HG03432 (cell line): Measurements from ENCODE around the gene SEPTIN5.

Source experiments
- ATAC-seq: cut with Tn5 transposase; IDR thresholded peaks from one replicate; pipeline ENCODE4 v1.9.1; 2021; ENCODE audit warnings: mild to moderate bottlenecking, moderate library complexity; ENCODE audit not compliant: unreplicated experiment

The SEPTIN5 gene

DNA sequence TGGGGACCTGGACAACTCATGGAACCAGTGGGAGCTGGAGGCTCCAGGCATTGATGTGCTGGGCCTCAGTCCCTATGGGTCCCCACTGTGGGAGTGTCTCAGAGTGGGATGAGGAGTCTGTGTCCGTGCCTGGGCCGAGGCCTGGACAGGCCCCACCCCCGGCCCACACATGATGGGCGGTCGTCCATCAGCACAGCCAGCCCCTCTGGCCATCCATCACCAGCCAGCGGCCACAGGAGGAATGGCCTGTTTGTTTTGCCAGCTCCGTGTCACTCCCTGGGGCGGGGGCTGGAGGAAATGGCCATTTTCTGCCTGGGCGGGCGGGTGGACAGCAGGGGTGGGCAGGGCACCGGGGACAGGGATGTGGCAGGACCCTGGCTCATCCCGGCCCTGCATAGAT, 33.2 kb downstream of the SEPTIN5 start:
- ATAC-seq = no peak

DNA sequence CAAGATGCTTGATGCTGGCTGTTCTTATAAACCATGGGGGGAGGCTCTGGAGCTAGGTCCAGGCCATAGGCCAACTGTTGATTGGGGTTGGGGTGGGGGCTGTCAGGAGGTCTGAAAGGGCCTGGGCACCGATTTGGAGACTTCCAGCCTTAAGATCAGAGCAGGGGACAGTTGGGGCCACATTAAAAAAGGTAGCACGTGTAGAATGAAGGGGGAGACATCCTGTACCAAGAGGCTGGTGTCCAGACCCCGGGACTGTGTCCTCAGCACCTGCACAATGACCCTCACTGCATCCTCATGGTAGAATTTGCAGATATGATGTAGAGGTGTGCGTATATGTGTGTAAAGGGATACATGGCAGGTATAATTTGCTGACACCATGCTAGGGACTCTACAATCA, 33.8 kb downstream of the SEPTIN5 start:
- ATAC-seq = no peak

DNA sequence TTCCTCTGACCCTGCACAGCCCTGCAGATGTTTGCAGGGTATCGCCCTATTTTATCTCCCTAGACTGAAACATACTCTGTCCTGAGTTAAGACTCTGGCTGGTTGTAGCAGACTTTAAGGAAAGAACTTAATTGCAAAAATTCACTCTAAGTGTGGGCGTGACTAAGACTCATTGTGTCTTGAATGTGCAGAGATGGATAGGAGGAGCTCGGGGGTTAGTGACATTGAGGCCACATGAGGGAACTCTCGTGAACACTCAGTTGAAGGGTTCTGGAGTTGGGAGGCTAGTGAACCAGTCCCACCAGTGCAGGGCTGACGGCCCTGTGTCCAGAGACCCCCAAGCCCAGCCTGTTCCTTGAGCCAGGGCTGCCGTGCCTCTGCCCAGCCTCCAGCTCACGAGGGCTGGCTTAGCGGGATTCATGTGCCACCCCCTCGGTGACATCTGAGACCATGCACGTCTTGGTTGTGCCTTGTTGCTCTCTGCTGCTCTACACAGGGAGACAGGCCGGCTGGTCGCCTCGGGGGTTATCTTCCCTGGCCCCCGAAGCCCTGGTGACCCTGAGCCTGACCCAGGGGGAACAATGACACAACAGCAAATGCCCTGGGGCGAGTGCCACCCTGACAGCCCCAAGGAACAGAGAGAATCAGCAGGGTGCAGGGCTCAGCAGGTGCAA, 34.8 kb downstream of the SEPTIN5 start:
- no peak for ATAC-seq

DNA sequence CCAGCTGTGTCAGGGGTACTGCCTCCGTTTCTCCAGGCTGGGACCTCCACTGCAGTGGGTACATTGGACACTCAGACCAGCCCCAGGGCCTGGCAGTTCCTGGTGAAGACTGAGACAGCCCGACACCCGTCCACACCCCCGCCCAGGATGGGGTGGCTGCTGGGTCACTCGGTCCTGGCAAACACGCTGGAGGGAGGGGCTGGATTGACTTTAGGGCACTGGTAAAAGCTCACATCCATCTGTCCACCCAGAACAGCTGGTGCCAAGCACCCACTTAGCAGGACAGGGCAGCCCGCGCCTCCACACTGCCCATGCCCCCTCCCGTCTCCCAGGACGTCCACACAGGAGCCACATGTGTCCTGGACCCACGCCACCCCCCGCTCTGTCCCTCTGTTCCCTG, 35.6 kb downstream of the SEPTIN5 start:
- no peak for ATAC-seq

DNA sequence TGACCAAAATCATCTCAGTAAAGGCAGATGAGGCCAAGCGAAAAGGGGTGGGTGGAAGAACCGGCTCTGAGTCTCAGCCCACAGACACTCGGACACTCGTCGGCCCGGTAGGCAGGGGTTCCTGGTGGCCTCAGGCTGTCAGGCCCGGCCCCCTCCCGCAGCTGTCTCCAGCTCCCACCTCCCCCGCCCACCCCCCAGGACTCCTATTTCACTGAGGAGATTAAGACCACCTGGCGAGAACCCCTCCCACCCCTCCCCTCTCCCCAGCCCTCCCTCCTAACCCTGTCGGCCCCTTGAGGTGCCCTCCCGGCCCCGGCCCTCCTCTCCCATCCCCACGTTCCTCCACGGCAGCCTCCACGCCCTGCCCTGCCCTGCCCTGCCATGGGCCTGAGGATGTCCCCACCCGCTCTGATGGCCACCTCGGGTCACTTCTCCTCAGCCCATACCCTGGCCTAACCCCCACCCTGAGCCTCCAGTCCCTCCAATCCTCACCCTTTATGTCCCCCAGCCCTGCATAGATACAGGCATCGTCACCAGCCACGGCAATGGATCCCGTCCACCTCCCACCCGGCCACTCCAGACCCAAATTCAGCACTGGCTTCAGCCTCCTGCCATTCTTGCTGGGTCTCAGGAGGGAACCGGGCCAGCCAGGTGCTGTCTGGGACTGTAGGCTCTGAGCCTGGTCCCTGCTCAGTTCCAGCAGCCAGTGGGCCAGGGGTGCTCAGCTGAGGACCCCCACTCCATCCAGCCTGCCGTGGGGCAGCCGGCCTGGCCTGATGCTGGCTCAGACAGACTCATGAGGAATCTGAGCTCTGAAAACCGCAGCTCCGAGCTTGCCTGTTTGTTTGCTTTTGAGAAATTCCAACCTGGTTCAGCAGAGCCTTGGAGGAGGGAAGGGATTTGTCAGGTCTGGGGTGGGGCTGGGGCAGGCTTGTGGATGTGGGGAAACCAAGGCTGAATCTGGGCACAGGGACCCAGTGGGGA, 36.5 kb downstream of the SEPTIN5 start:
- no peak for ATAC-seq

DNA sequence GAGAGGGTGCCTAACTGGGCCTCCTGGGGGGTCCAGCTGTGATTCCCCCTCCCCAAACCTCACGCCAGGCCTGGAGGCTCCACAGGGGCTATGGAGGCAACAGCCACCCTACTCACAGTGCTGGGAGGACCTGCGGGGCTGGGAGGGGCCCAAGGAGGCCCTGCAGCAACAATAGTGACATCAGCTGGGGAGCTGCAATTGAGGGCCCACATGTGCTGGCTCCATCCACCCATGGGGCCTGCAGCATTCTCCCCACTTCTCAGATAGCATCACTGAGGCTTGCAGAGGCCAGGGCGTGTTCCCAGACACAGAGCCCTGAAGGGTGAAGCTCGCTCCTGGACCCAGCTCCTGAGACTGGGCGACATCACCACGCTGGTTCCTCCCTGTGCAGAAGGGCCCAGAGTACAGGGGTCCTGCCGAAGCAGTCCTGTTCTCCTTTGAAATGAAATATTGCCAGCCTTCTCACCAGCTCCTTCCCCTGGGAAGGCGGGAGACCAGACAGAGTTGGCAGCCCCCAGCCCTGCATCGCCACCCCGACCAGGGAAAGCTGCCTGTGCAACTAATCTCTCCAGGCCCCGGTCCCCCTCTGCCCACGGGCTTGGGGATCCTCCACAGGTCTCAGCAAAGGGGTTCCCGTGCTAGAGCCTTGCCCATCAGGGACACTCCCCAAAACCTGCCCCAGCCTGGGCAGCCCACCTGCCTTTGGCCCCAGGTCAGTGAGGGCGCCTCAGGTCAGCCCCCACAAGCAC, 37.4 kb downstream of the SEPTIN5 start:
- no peak for ATAC-seq

DNA sequence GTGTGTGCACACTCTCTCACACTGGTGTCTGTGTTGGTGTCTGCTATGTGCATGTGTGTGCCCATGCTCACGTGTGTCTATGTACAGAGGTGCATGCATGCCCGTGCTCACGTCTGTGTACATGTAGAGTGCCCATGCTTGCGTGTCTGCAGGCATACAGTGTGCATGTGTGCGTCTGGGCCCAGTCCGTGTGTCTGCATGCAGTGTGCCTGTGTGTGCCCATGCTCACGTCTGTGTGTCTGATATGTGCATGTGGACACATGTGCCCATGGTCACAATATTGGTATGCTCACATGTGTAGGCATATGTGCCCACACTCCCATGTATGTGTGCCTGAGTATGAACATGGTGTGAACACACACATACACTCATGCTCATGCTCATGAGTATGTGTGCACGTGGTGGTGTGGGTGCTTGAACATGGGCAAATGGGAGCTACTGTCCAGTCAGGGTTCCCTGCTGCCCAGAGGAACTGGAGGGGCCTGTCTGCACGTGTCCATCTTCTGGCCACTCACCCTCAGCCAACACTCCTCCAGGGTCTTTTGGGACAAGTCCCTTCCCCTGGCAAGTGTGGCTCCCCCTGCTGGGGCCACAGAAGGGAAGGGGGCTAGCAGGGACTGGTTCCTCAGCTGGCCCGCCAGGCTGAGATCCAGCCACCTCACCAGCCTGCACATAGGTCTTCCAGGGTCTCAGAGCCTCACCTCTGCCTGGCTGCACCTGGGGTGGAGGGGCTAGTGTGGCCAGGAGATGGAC, 39.0 kb downstream of the SEPTIN5 start:
- ATAC-seq = no peak

DNA sequence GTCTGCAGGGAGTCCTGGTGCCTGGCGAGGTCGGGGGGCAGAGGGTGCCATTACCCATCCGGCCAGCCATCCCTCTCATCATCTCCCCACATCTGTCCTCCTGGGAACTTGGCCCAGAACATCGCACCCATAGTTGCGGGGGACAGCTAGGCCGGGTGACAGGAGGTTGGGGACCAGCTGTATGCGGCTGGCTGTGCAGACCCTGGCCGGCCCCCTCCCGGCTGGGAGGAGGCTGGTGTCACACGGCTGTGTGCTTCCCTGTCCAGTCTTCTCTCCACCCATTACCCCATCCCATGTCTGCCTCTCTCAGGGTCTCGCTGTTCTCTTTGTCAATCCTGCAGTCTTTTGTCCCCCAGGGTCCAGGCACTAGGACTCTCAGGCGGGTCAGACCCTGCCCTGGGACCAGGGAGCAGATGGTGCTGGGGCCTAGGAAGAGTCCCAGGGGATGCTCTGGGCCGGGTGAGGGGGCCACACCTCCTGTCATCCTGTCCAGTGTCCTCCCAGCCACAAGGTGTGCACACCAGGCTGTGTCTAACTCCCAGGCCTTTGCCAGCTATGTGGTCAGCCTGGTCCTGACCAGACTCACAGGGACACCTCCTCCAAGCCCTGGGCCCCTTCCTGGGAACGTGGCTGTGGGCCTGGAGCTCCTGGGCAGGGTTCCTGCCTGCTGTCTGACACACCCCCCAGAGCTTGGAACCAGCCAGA, 39.8 kb downstream of the SEPTIN5 start:
- no peak for ATAC-seq

DNA sequence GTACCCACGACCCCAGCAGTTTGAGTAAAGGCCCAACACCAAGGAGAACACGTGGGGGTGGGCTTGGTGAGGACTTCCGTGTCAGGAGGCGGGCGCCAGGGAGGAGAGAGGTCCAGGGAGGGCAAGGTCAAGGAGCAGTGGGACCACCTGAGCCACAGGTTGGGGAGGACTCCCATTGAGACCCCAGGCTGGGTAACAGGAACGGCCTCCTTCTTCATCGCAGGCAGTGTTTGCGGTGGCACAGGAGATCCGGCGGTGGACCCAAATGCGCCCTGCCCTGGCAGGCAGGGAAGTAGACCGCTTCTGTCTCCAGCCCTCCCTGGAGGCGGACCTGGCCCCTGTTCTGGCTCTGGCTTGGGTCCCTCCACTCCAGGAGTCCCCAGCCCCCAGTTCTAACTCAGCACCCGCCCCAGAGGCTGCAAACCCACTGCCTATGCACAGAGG, 40.4 kb downstream of the SEPTIN5 start:
- no peak for ATAC-seq

DNA sequence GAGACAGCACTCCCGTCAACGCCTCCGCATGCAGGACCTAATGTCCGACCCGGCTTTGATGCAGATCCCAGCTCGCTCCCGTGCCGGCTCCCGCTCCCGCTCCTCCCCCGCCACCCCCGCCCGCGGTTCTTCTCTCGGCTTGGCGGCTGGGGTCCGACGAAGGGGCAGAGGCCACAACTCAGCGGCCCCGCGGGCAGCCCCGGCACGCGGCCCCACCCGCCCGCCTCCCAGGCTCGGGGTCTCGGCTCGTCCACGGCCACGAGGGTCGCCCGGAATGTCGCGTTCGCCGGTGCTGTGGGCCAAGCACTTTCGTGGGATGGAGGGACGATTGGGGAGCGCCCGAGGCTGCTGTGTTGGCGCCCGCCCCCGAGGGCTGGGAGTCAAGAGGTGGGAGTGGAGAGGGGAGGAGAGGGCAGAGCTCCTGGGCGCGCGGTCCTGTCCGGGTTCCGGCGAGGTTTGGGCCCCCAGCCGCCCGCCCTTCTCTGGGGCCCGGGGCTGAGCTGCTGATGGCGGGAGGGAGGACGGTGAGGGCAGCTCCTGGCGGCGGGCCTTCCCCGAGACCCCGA, 40.9 kb downstream of the SEPTIN5 start:
- no peak for ATAC-seq

DNA sequence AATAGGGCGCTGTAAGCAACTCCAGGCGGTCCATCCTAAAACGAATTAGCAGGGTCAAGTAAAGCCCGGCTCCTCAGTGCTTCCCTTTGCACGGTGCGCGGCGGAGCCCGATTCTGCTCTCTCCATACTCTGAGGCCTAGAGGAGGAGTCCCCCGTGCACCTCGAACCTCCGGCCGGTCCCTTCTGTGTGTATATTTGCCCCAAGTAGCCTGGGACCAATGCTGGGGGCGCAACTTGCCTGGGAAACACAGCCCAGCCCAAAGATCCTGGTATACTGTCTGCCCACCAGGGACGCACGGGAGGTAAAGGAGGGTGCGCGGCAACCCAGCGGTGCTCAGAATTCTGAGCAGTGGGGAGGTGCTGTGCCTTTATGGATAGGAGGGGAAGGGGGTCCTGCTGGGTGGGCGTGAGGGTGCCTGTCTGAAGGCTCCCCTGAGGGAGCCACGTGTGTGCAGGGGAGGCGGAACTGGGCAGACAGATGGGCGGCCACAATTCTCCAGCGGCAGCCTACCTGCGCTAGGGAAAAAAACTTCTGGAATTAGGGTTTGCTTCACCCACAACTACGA, 41.5 kb downstream of the SEPTIN5 start:
- ATAC-seq = no peak

DNA sequence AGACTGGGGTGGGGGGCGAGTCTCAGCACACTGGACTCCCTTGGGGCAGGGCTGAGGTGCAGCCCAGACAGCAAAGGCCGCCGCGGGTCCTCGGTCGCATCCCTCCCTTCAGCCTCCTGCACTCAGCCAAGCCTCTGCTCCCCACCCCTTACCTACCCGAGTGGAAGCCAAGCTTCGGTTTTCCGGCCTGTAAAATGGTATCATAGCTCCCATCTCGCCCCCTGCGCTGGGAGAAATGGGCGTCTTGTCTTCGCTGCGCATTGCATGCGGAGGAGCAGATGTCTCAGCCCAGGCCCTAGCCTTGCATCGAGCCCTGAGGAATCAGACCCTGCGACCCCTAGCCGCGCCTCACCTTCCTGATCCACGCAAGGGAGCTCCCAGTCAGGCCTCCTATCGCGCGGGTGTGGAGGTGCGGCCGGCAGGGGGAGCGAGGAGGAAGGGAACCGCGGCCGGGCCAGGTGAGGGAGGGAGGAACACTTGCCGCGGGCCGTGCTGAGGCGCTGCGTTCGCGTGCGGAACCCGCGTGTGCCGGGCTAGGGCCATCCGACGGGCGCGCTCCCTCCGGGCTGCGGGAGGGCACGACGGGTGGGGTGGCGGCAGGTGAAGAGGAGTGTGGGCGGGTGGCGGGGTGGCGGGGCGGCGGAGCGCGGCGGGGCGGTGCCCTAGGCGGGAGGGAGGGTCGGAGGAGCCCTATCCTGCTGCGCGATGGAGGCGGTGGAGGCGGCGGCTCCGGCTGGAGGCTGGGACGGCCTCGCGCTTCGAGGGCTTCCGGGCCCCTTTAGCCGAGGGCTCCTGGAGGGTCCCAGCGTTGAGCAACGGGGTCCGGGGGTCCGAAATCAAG, 42.2 kb downstream of the SEPTIN5 start:
- ATAC-seq = no peak

DNA sequence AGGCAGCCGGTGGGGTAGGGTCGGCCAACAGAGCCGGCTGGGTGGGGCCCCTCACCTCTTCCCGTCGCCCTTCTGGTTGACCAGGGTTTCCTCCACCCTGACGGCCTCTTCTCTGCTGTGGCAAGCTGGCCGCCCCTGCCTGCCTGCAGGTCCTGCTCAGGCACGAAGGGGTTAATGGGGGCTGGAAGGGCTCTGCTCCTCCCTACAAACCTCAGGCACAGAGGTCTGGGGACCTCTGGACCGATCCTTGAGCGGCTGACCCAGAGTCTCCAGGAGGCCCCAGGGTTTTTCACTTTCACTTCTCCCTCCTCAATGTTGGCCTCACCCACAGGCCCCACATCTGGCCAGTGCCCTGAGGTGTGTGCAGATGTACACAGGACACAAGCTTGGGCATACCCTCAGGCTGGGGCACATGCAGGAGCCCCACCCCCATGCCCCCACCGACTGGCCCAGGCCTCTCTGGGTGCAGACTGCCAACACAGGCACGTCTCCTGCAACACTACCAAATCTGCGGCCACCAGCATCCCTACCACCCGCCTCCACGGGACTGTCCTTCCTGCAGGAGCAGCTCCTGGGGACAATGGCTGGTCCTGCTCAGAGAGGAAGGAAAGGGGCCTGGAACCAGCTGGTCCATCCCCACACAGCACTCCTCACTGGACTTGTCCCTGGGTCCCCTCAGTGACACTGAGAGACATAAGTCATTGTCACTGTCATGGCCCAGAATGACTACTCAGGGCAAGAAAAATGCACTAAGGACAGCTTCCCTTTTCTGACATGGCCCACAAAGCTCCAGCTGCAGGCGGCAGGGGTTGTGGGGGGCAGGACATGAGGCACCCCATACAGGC, 43.1 kb downstream of the SEPTIN5 start:
- ATAC-seq = no peak

DNA sequence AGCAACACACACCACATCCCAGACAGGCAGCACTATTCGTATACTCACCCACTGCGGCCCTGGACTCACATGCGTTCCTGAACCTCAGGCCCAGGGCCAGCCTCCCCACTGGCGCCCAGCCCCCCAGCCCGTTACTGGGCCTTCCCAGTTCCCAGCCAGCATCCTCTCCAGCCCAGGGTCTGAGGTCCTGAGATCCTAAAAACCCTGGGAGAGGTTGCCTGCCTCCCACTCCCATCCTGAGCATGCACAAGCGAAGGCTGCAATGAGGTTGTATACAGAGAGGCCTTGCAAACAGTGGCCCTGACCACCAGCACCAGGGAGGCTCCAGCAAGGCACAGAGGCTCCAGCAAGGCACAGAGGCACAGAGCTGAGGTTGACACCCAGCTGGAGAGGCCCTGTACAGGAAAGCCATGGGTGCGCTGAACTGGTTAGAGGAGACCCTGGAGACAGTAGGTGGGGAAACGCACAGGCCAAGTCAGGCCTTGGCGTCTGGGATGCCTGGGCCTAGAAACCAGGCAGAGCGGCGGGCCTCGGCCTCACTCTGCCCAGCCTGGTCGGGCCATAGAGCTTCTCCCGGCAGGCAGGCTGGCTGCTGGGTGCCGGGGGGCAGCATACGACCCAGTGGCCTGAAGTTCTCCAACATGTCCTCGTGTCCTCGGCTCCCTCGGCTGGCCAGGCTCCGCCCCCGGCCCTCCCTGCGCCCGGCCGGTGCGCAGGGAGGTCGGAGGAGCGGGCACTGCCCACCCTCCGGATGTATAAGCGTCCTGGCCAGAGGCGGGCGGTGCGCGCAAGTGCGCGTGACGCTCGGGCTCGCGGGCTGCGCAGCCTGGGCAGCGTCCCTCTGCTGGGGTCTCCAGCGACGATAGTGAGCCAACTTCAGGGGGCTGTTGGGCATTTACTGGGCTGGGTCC, 43.9 kb downstream of the SEPTIN5 start:
- no peak for ATAC-seq

DNA sequence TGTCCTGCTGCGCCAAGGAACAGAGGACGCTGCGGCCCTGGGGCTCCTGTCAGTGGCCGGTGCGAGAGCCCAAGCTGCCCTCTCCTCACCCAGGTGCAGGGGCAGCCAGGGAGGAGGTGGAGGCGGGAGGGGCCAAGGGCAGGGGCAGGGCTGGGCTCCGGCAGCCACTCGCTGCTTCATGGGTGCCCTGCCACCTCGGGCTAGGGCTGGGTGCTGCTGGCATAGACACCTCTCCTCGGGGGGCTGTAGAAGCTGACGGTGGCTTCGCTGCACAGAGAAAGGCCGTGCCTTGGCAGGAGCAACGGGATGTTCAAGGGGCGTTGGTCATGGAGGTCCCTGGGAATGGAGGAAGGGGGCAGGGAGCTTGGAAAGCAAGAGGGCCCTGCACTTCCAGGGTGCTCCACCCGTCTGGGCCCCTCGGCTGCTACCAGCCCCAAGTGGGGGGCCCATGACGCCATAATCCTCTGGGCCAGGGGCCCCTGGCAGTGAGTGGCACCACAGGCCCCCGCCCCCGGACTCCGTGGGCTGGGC, 44.7 kb downstream of the SEPTIN5 start:
- ATAC-seq = no peak

DNA sequence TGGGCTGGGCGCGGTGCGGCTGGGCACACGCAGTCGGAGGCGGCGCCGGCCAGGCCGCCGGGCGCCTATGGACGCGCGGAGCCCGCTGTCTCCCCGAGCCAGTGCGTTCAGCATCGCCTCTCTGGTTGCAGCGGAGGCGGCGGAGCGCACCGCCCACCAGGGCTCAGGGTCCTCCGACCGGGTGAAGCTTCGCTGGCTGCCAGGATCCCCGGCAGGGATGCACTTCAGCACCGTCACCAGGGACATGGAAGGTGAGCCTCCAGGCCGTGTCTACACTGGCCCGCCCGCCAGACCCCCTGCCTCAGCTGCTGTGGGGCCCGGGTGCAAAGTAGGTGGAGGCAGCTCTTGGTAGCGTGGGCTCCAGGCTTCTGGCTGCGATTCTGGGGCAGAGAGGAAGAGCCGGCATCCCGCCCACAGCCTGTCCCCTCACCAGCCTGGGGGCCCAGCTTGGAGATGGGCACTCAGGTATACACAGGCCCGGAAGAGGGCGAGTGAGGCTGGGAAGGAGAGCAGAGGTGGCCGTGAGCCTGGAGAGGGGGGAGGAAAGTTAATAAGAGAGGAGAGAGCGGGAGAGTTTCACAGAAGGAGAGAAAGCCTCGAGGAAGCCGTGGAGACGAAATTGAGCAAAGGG, 45.2 kb downstream of the SEPTIN5 start:
- no peak for ATAC-seq
